ENCODE measurements around the gene TAX1BP1.

GRCh38 chr7:27777662-27778061 lies 37.7 kb downstream of the TAX1BP1 start:
- TF ChIP-seq CTCF (IDR thresholded peaks at IDR 0.05; ENCODE audit: poor library complexity, severe bottlenecking) (no peak), TAF1 (IDR thresholded peaks at IDR 0.05; ENCODE audit: low read depth) (no peak), RAD21 (conservative IDR thresholded peaks at IDR 0.05) (no peak), POLR2AphosphoS5 (IDR thresholded peaks at IDR 0.05) (no peak), EZH2 (IDR thresholded peaks at IDR 0.05; ENCODE audit: borderline replicate concordance, insufficient read depth, low read length, poor library complexity, severe bottlenecking) (no peak), SMC3 (conservative IDR thresholded peaks at IDR 0.05; ENCODE audit: poor library complexity) (no peak), REST (IDR thresholded peaks at IDR 0.05; ENCODE audit: borderline replicate concordance) (no peak), EP300 (conservative IDR thresholded peaks at IDR 0.05; ENCODE audit: poor library complexity, severe bottlenecking) (no peak)
